B cell (primary cell): ENCODE data around the gene KIRREL1. TPM values are rescaled to one million over a fixed set of nuclear protein-coding genes. Genes with fewer than 3 reads are reported as not detected.

Source experiments
- ATAC-seq: fragments of 200-7000 bp; cut with Tn5 transposase; one replicate; pipeline ENCODE4 v1.10.0; 2021; ENCODE audit warnings: low read depth, mild to moderate bottlenecking, moderate number of reproducible peaks, moderate library complexity
- CTCF ChIA-PET: fragments of 350-600 bp; sonication (Branson Sonifier 250); formaldehyde crosslinking; loops from one replicate; lab custom pipeline; 2021; ENCODE audit warnings: antibody characterized with exemption, inconsistent platforms; lab: Charles Lee
- POLR2A ChIA-PET: fragments of 350-600 bp; sonication (Branson Sonifier 250); formaldehyde crosslinking; loops from one replicate; lab custom pipeline; 2021; ENCODE audit warnings: antibody characterized with exemption; lab: Charles Lee
- DNase-seq: peaks from one replicate; pipeline ENCODE4 v3.0.0; 2013
- H2AFZ ChIP-seq: 2 replicates; pipeline ENCODE4 v1.6.1; 2012; ENCODE audit warnings: mild to moderate bottlenecking, low read depth, low read length; ENCODE audit not compliant: insufficient read depth, poor library complexity, severe bottlenecking
- H3K27ac ChIP-seq, 2 donors: 1 replicate in 1 of 2; 2 replicates in 1 of 2; pipeline ENCODE4 v1.5.1; 2012 to 2013; ENCODE audit warnings: low read length in 2 of 2, mild to moderate bottlenecking in 2 of 2, moderate library complexity in 1 of 2
- H3K27me3 ChIP-seq, 4 experiments: fragments of 200-600 bp in 1 of 4; sonication (generic) in 1 of 4; replicated peaks in 1 of 4; 1 replicate in 2 of 4; 2 replicates in 2 of 4; pipeline versions ENCODE4 v1.6.1 to v1.7.0; 2013 to 2016; ENCODE audit warnings: low read length in 3 of 4, mild to moderate bottlenecking in 2 of 4, mixed read lengths in 1 of 4, moderate library complexity in 1 of 4; ENCODE audit not compliant: insufficient read depth in 4 of 4, control insufficient read depth in 3 of 4; ENCODE audit errors: control extremely low read depth in 1 of 4
- H3K36me3 ChIP-seq, 2 experiments: replicated peaks in 1 of 2; 1 replicate in 1 of 2; 2 replicates in 1 of 2; pipeline versions ENCODE4 v1.6.1 to v1.7.1; 2013; ENCODE audit warnings: low read length in 1 of 2; ENCODE audit not compliant: insufficient read depth in 2 of 2, control insufficient read depth in 1 of 2; ENCODE audit errors: control extremely low read depth in 1 of 2, extremely low read depth in 1 of 2
- H3K4me1 ChIP-seq, 2 donors: fragments of 200-600 bp in 1 of 2; sonication (generic) in 1 of 2; 1 replicate in 1 of 2; 2 replicates in 1 of 2; pipeline versions ENCODE4 v1.5.1 to v1.6.1; 2013 to 2017; ENCODE audit warnings: low read length in 2 of 2; ENCODE audit not compliant: control insufficient read depth in 2 of 2, insufficient read depth in 2 of 2
- H3K4me2 ChIP-seq: replicated peaks from 2 replicates; pipeline ENCODE3; 2012; ENCODE audit warnings: mild to moderate bottlenecking, low read depth, low read length; ENCODE audit not compliant: poor library complexity, severe bottlenecking
- H3K4me3 ChIP-seq, 5 experiments: fragments of 200-600 bp in 1 of 5; sonication (generic) in 1 of 5; 1 replicate in 3 of 5; 2 replicates in 2 of 5; pipeline versions ENCODE4 v1.5.1 to v1.7.0; 2011 to 2016; ENCODE audit warnings: low read length in 4 of 5, mild to moderate bottlenecking in 4 of 5, low read depth in 2 of 5, control low read depth in 1 of 5, moderate library complexity in 1 of 5; ENCODE audit not compliant: insufficient read depth in 1 of 5; ENCODE audit errors: control extremely low read depth in 1 of 5, extremely low read depth in 1 of 5
- H3K79me2 ChIP-seq: fragments of 200-600 bp; sonication (generic); one replicate; pipeline ENCODE4 v1.6.0; 2016; ENCODE audit warnings: low read length; ENCODE audit not compliant: control insufficient read depth, insufficient read depth
- H3K9ac ChIP-seq: fragments of 200-600 bp; sonication (generic); 2 replicates; pipeline ENCODE4 v1.6.1; 2017; ENCODE audit warnings: mild to moderate bottlenecking, low read length, moderate library complexity
- H3K9me3 ChIP-seq, 3 donors: one replicate each; pipeline versions ENCODE4 v1.6.1 to v1.7.1; 2013; ENCODE audit warnings: low read length in 2 of 3; ENCODE audit not compliant: control insufficient read depth in 2 of 3, insufficient read depth in 1 of 3; ENCODE audit errors: control extremely low read depth in 1 of 3
- H4K20me1 ChIP-seq: 2 replicates; pipeline ENCODE4 v1.6.0; 2012; ENCODE audit warnings: mild to moderate bottlenecking, low read length; ENCODE audit not compliant: insufficient read depth, control insufficient read depth, poor library complexity, severe bottlenecking
- H3K27ac Mint-ChIP-seq: one replicate; pipeline ENCODE4 v1.8.0; 2021; ENCODE audit warnings: mixed read lengths
- H3K27me3 Mint-ChIP-seq: one replicate; pipeline ENCODE4 v1.8.0; 2021; ENCODE audit warnings: mixed read lengths
- H3K4me1 Mint-ChIP-seq: one replicate; pipeline ENCODE4 v1.8.0; 2021; ENCODE audit warnings: mixed read lengths
- H3K4me3 Mint-ChIP-seq: one replicate; pipeline ENCODE4 v1.8.0; 2021; ENCODE audit warnings: mixed read lengths
- H3K9me3 Mint-ChIP-seq: one replicate; pipeline ENCODE4 v1.8.0; 2022; ENCODE audit warnings: mixed read lengths; ENCODE audit not compliant: insufficient read depth
- EZH2 ChIP-seq: IDR thresholded peaks from 2 replicates; pipeline ENCODE4 v1.6.1; 2012; ENCODE audit warnings: borderline replicate concordance, low read depth, mild to moderate bottlenecking, moderate library complexity, low read length; ENCODE audit not compliant: insufficient read depth, poor library complexity, severe bottlenecking
- WGBS: methylation state at CpG from one replicate; pipeline ENCODE4 v1.1.5; 2013; ENCODE audit warnings: missing lambda C conversion rate; ENCODE audit not compliant: insufficient coverage; 5-methylcytosine and 5-hydroxymethylcytosine counted together
- intact Hi-C: fragments of 100-400 bp; cut with micrococcal nuclease; formaldehyde crosslinking; loops from one replicate; pipeline ENCODE4 v1.10.0; 2022
- polyA plus RNA-seq: library from polyadenylated mRNA; depleted of rRNA; stranded (reverse); fragments of >200 nt; gene quantifications from 2 replicates; pipeline ENCODE4 v1.2.3, GENCODE V29; 2012
- total RNA-seq, 2 donors: library from RNA; stranded (reverse); fragments of 120-200 nt in 1 of 2; gene quantifications; 1 replicate in 1 of 2; 2 replicates in 1 of 2; pipeline versions ENCODE4 v1.2.3 to v1.2.4, GENCODE V29; 2013 to 2022
- TF ChIP-seq, protein P1 (sequence below): fragments of 200-600 bp; IDR thresholded peaks from one replicate; pipeline ENCODE4 v1.8.0; 2022; ENCODE audit warnings: antibody characterized with exemption, mild to moderate bottlenecking

Gene KIRREL1
- total and polyA plus RNA-seq, 2 donors (not counting 1 experiment from before 2014, with no cell fraction given): not detected

DNA sequence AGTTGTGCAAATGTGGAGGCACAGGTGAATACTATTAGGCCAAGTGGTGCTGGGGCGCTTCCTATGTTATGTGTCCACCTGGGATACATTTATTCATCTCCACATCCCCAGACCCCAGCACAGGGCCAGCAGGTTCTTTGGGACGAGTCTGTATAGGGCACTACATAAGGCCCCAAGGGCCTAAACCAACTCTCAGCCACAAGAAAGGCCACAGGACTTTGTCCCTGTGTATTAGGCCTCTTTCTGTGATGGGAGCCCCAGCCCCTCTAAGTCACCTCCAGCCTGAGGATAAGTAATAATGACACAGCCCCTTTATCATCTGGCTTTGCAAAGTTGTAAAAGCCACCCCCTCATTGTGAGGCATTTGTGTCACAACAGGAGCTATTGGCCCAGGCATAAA is 108.0 kb downstream of the KIRREL1 start:
- Mint-ChIP-seq H3K27ac (no peak overlapping the region), H3K4me1 (no peaks in the 10 kb centered on the region), H3K27me3 (peaks cover 22% of the 10 kb centered on the region), H3K9me3 (no peaks in the 10 kb centered on the region), H3K4me3 (no peak overlapping the region)
- Histone ChIP-seq H3K27ac (no peak overlapping the region), H3K9ac (no peak overlapping the region), H3K4me2 (no peak overlapping the region), H3K27me3 (peaks cover 0 to 8% (median 2%) of the 10 kb centered on the region in 4 experiments), H3K79me2 (no peaks in the 10 kb centered on the region), H4K20me1 (no peaks in the 10 kb centered on the region), H3K4me1 (no peaks in the 10 kb centered on the region), H3K9me3 (no peaks in the 10 kb centered on the region), H3K4me3 (no peak overlapping the region), H2AFZ (no peak overlapping the region), H3K36me3 (no peaks in the 10 kb centered on the region)
- DNase-seq (no peak), ATAC-seq (no peak)
- no peak for TF ChIP-seq EZH2
- TF ChIP-seq, protein P1, sequence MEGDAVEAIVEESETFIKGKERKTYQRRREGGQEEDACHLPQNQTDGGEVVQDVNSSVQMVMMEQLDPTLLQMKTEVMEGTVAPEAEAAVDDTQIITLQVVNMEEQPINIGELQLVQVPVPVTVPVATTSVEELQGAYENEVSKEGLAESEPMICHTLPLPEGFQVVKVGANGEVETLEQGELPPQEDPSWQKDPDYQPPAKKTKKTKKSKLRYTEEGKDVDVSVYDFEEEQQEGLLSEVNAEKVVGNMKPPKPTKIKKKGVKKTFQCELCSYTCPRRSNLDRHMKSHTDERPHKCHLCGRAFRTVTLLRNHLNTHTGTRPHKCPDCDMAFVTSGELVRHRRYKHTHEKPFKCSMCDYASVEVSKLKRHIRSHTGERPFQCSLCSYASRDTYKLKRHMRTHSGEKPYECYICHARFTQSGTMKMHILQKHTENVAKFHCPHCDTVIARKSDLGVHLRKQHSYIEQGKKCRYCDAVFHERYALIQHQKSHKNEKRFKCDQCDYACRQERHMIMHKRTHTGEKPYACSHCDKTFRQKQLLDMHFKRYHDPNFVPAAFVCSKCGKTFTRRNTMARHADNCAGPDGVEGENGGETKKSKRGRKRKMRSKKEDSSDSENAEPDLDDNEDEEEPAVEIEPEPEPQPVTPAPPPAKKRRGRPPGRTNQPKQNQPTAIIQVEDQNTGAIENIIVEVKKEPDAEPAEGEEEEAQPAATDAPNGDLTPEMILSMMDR: no peak
- POLR2A ChIA-PET: no interaction called here
- 100% methylated on average over 1 of the region's 2 CpGs for WGBS
- CTCF ChIA-PET: interaction anchor here (0.9 to 2.5 kb wide), 3 partner anchors 16 to 23 kb away, joined by 3 to 14 read pairs (median 4); no protein-coding TSS in a partner anchor
- intact Hi-C loops: no loop called here

DNA sequence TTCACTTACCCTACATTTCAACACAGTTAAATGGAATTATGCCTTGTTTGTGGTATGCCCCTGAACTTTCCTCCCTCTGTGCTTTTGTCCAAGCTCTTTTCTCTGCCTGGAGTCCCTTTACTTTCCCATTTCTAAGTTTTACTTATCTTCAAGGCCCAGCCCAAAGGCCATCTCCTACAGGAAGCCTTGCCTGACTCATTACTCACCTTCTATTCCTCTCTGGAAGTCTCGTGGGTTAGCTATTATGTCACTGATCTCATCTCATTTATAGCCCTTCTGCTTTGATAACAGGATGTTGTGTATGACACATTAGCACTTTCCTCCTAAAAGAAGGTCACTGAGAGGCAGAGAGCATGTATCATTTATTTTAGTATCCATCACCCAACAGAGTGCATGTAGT is 108.5 kb downstream of the KIRREL1 start:
- no peaks in the 10 kb centered on the region for H3K36me3 ChIP-seq
- ChIA-PET POLR2A (no interaction called here), CTCF (interaction anchor here (0.9 to 1.4 kb wide), 2 partner anchors 16 to 23 kb away, joined by 3 to 4 read pairs; no protein-coding TSS in a partner anchor)
- H3K4me2 ChIP-seq: no peak overlapping the region
- H3K27me3 Mint-ChIP-seq: peaks cover 22% of the 10 kb centered on the region
- no peaks in the 10 kb centered on the region for H3K9me3 Mint-ChIP-seq
- no peaks in the 10 kb centered on the region for H4K20me1 ChIP-seq
- ATAC-seq (no peak), DNase-seq (no peak)
- H3K79me2 ChIP-seq: no peaks in the 10 kb centered on the region
- H2AFZ ChIP-seq: no peak overlapping the region
- no peaks in the 10 kb centered on the region for H3K9me3 ChIP-seq
- no CpG with 5 or more reads among the region's 1 CpG for WGBS
- H3K9ac ChIP-seq: no peak overlapping the region
- H3K4me3 Mint-ChIP-seq: no peak overlapping the region
- intact Hi-C loops: no loop called here
- TF ChIP-seq EZH2: no peak
- H3K4me1 ChIP-seq: no peaks in the 10 kb centered on the region
- no peak overlapping the region for H3K27ac ChIP-seq
- no peaks in the 10 kb centered on the region for H3K4me1 Mint-ChIP-seq
- H3K27ac Mint-ChIP-seq: no peak overlapping the region
- peaks cover 0 to 8% (median 2%) of the 10 kb centered on the region in 4 experiments for H3K27me3 ChIP-seq
- no peak overlapping the region for H3K4me3 ChIP-seq
